ENCODE measurements around the gene SP110.
"Not testable (repeated sequence)": the region's sequence is repeated elsewhere in the genome, so short reads cannot be mapped to it uniquely, and the experiment has no call there.

SP110 gene

DNA sequence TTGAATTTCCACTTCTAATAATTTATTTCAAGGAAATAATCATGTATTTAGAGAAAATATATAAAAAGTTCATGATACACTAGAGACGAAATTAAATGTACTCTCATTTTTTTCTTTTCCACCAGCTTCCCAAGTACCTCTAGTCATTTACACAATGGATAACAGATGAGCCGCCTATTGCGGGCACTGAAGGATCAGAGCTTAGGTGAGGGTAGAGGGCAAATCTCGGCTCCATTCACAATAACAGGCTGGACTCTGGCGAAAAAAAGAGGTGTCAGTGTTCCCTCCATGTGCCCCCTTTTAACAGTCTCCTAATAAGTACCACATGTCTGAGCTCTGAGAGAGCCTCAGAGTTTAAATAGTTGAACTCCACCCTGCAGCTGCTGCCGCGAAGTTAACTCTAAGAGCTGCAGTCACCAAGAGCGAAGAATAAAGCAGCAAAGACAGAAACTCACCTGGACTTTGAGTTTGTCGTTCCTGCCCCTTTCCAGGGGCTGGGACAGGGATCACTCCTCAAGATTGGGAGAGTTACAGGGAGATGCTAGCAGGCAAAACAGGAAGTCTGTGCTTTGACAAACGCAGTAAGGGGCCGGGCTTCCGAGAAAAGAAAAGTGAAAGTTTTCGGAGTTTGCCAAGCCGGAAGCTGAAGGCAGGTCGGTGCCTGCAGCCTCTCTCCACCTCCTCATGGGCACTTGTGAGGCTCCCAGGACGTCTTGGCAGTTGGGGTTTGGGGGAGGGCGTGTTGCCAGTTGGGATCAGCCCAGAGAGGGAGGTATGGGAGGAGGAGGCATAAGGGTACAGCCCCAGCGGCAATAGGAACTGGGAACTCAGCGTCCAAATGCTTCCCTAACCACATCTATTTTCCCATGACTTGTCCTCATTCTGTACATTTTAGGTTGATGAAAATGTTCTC, at the start of gene SP110:
Gene SP110, minus strand, starts transcription at position 566 of the 913 bp plus-strand sequence. CDS start 3,057 bp downstream, outside the sequence.
- DNase-seq (ENCODE audit: low read depth in 1 of 2, low spot score in 1 of 2): peak; percentile 39 to 53

DNA sequence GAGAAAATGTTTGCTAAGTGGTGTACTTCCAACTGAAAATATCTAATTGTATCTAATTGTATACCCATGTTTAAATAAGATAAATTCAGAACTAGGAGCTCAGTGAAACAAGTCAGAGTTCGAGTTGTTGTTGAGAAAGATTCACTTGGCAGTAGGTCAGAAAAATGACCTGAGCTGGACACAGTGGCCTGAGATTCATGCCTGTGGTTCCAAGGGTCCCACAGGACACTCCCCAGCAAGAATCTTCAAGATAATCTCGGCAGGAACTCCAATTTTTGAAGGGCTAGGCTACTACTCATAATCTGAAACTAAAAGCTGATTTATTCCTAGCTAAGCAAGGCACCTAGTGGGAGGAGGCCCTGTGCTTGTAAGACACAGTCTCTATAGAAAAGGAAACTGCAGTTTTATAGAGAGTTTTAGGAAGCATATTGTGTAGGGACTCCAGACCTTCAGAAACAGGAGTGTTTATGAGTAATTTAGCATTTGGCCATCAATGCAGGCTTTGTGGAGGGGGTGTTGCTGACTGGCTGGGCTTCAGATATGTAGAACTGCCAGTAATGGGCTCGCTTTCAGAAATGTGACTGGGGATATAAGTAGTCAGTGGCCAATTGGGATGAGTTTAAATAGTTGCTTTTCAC, 48.9 kb upstream of the SP110 start:
- DNase-seq (ENCODE audit: low read depth in 1 of 2, low spot score in 1 of 2): no peak

DNA sequence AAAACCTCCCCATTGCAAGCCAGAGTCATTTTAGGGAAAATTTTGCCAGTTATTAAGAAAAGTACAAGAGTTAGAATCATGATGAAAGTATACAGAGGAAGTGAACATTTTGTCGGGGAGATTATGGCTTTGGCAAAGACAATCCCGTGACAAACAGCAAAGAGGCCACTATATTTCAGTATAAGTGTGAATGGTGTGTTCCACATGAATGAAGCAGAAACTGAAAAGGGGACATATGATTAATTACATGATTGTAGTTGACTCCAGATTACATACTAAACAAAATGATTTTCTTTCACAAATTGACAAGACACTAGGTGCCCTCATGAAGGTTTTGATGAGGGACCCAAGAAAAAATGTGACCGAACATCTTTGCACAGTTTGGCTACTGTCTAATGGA, 47.8 kb upstream of the SP110 start:
- DNase-seq (ENCODE audit: low read depth in 1 of 2, low spot score in 1 of 2): no peak

DNA sequence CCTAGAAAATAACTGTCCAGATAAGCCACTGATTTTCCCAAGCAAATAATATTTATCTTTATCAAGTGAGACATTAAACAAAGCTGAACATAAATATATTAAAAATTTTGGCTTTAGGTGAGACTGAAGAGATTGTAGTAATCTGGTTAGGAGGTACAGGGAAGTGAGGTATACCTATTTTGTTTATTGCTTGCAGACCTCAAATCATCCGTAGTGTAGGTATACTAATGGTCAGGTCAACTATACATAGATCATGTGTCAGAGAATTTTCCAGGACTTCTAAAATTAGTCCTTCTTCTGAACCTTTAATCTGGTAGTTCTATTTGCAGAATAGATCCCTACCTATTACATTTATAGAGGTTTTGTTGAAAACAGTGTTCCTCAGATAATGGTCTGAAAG, 47.3 kb upstream of the SP110 start:
- no peak for DNase-seq (ENCODE audit: low read depth in 1 of 2, low spot score in 1 of 2)

DNA sequence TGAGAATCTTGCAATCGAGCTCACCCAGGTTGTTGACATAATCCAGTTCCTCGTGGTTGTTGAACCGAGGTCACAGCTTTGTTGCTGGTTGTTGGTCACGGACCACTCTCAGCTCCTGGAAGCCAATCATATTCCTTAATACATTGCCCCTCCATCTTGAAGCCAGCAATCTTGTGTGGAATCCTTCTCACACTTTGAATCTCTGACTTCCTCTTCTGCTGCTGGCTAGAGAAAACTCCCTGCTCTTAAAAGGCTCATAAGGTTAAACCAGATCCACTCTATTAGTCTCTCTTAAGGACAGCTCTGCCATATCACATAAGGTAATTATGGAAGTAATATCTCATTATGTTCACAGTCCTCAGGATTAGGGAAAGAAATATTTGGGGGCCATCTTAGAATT, 46.9 kb upstream of the SP110 start:
- DNase-seq (ENCODE audit: low read depth in 1 of 2, low spot score in 1 of 2): no peak

DNA sequence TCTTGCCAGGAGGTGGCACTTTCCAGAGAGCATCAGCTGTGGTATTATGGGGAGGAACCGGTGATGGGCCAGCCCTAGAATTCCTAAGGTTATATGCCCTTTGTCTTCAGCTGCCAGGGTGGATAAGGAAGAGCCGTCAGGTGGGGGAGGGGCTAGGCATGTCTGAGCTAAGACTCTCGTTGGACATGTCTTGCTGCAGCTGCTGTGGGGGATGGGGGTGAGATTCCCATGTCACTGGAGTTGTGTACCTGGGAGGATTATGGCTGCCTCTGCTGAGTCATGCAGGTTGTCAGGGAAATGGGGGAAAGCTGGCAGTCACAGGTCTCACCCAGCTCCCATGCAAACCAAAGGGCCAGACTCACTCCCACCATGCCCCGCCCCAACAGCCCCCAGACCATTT, 45.2 kb upstream of the SP110 start:
- not testable (repeated sequence) for DNase-seq (ENCODE audit: low read depth in 1 of 2, low spot score in 1 of 2)

DNA sequence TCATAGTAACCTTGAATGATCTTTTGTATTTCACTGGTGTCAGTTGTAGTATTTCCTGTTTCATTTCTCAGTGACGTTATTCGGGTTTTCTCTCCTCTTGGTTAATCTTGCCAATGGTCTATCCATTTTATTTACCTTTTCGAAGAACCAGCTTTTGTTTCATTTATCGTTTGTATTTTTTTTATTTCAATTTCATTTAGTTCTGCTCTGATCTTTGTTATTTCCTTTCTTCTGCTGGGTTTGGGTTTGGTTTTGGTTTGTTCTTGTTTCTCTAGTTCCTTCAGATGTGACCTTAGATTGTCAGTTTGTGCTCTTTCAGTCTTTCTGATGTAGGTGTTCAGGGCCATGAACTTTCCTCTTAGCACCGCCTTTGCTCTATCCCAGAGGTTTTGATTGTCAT, 42.5 kb upstream of the SP110 start:
- DNase-seq (ENCODE audit: low read depth in 1 of 2, low spot score in 1 of 2): no peak

DNA sequence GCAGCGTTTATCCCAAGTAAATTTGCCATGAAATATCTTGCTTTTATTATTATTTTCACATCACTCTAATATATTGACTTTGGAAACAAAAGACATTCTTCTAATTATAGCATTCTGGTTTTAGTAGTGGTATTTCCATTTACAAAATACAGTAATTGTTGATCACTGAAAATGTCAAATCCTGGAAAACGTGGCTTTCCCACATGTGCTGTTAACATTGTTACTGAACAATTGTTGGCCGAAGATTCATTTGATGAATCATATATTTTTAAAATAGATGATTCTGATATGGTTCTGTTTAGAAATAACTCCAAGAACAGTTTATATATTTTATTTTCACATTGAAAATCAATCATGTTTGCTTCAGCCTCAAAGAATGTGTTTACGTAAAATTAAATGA, 38.7 kb upstream of the SP110 start:
- no peak for DNase-seq (ENCODE audit: low read depth in 1 of 2, low spot score in 1 of 2)

DNA sequence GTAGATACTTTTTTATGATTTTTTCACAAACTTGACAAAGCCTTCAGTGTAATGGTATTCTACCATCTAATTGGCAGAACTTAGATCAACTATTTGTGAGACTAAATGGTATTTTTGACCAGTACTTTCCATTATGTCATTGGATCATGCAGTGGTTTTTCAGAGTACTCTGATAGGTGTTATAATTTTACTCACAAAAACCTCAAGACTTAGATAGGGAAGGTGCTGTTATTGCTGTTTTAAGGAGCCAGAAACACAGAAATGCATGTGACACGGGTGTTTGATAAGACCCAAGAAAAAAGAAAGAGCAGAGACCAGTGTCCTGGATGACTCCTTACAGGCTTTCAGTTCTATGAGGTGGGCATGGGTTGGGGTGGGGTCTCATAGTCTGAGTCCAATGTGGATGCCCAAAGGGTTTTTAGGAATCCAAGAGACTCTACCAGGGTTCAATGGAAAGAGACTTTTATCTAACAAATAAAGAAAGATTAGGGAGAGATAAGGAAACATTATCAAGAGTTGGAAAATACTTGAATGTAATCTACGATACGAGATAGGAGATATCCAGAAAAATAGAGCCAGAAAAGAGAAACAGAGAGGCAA, 37.0 kb upstream of the SP110 start:
- no peak for DNase-seq (ENCODE audit: low read depth in 1 of 2, low spot score in 1 of 2)

DNA sequence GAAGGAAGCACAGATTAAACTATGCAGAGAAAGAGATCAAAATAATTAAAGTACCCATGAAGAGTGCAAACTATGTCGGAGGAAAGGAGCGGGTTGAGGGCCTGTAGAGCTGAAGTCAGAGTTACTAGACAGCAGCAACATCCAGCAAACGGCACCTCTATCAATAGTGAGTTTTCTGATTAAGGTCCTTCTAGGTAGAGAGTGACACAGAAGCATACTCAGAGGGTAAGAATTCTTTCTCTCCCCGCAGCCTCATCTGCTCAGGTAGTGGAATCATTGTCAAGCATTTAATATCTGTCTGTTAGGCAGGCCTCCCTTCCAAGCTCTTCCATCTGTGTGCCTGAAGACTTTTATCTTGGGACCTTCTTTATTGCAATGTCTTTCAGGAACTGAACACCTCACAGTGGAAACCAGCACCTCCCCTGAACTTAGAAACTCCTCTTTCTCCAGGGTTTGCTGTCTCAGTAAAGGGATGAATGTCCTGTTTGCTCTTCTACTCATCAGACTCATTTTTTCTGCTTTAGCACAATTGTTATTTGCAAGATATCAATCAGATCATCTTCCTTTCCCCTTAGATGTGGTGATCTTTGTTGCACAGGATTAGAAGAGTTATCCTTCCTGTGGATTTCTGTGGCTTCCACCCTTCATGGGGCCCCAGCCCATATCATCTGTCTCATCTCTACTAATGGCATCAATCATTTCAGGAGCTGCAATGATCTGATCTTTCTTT, 34.5 kb upstream of the SP110 start:
- DNase-seq (ENCODE audit: low read depth in 1 of 2, low spot score in 1 of 2): no peak

DNA sequence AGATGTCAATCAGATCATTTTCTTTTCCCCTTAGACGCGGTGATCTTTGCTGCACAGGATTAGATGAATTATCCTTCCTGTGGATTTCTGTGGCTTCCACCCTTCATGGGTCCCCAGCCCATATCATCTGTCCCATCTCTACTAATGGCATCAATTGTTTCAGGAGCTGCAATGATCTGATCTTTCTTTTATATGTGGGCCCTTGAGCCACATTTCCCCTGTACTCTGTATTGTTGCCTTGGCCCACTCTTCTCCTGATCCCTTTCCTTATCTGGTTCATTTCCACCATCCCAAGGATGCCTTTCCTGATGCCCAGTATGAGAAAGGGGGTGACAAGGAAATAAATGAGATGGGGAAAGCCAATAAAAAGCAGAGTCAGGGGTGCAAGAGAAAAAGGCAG, 30.4 kb upstream of the SP110 start:
- no peak for DNase-seq (ENCODE audit: low read depth in 1 of 2, low spot score in 1 of 2)

DNA sequence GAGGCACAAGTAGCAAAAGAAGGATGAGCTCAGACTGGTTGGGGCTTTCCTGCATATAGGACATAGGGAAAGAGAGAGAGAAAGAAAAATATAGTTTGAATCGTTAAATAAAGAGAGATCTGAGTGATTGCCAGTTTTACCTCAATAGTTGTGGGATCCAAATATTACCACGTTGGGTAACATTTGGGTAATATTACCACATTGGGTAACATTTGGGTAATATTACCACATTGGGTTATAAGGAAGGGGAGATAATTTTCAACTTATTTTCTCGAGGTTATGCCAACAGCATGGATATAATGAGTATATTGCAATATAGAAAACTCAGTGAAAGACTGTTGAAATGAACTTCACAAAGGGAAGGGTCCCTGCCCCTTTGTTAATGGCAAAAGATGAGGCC, 26.4 kb upstream of the SP110 start:
- no peak for DNase-seq (ENCODE audit: low read depth in 1 of 2, low spot score in 1 of 2)

DNA sequence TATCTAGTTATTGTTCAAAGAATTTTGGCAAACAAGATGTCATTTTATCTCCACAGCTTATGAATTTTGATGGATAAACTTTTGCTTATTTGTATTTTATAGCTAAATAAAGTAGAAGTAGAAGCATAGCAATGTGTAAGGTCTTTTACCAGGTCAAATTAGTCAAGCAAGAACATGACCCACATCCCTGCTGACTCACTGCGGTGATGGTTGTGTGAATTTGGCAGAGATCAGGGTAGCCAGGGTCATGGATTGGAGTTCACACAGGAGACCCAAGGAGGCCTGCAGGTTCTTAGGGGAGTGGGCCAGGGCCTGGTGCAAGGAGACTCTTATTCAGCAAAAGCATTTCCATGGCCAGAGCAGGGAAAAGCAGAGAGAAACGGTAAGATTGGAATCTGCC, 24.4 kb upstream of the SP110 start:
- no peak for DNase-seq (ENCODE audit: low read depth in 1 of 2, low spot score in 1 of 2)

DNA sequence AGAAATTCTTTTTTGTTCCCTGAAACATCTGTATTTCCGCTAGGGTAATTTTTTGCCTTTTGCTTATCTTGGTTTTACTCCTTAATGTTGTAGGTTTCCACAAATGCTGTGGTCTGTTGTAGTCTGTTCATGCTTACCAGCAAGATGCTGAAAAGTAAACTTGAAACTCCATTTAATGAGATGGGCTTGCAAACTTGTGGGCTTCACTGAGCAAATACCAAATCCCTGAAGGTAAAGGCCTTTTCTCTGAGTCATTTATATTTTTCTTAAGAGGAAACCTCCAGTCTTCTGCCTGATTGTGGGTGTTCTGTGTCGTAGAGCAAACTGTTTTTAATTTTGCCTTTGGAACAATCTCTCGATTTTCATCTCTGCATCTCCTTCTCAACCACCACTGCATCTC, 15.1 kb upstream of the SP110 start:
- no peak for DNase-seq (ENCODE audit: low read depth in 1 of 2, low spot score in 1 of 2)

DNA sequence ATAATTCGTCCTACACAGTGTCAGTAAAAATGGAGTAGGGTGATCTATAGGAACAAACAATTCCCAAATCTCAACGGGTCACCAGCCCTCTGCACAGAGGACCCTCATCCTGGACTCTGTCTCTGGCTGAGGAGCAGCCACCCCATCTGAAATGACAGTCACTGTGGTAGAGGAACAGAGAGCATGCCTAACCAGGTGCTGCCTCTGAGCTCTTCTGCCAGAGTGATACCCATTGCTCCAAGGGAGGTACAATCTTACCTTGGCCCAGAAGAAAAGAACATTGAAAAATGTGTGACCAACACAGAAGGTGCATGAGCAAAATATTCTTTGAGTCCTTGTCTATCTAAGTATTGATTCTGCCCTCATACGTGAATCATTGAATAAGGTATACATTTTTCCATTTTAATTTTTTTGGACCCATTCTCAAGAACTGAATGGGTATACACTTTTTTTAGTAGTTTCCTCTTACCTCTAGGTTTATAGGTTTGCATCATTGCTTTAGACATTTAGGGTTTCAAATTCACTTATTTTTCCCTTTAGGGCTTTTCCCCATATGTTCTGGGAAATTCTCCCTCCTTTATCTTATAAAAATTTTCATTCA, 14.4 kb upstream of the SP110 start:
- DNase-seq (ENCODE audit: low read depth in 1 of 2, low spot score in 1 of 2): no peak

DNA sequence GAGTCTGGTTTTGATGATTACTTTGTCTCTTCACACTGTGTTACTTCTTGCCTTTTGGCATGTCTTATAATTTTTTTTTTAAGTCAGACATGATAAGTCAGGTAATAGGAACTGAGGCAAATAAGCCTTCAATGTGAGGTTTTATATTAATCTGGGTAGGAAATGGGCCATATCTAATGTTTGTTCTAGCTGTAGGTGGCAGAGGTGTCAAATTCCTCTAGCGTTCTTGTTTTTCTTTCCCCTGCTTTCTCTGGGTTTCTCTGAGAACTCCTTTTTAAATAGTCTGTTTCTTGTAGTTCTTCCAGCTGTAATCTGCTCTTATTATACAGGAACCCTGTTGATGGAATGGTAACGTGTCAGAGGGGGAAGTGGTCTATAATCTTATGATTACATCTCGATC, 11.5 kb upstream of the SP110 start:
- no peak for DNase-seq (ENCODE audit: low read depth in 1 of 2, low spot score in 1 of 2)

DNA sequence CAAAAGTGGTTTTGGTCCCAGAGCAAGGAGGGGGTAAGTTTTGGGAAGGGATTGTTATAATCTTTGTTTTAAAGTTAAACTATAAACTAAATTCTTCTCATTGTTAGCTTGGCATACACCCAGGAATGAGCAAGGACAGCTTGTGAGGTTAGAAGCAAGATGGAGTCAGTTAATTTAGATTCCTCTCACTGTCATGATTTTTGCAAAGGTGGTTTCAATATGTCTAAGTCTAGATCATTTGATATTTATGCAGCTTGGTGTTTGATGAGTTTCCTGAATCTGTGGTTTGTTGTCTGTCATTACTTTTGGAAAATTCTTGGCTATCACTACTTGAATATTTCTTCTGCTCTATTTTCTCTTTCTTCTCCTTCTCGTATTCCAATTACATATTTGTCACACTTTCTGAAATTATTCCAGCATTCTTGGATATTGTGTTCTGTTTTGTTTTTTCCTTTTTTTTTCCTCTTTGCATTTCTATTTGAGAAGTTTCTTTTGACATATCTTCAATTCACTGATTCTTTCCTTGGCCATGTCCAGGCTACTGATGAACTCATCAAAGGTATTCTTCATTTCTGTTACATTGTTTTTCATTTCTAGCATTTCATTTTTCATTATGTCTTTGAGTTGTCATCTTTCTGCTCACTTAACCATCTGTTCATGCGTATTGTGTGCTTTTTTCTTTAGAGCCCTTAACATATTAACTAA, 10.9 kb upstream of the SP110 start:
- DNase-seq (ENCODE audit: low read depth in 1 of 2, low spot score in 1 of 2): no peak

DNA sequence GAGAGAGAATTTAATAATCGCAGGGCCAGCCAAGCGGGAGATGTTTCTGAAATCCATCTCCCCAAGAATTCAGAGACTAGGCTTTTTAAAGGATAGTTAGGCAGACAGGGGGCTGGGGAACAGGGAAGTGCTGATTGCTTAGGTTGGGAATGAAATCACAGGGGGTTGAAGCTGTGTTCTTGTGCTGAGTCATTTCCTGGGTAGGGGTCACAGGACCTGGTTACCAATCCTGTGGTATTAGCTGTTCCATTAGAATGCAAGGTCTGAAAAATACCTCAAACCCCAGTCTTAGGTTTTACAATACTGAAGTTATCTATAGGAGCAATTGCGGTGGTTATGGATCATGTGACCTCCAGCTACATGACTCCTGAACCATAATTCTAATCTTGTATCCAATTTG, 10.3 kb upstream of the SP110 start:
- DNase-seq (ENCODE audit: low read depth in 1 of 2, low spot score in 1 of 2): no peak

DNA sequence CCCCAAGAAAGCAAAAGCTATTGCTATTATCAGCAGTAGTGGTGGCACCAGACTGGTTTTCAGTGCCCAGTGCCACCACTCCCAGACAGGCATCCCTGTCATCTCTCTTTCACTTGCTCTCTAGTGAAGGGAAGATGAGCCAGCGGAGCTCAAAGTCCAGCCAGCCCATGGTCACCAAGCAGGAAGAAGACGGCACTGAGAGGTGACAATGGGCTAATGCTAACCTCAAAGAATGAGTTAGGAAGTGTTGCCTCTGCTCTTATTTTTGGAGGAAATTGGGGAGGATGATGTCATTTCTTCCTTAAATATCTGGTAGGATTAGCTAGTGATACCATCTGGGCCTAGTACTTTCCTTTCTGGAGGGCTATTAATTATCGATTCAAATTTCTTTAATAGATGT, 7.4 kb upstream of the SP110 start:
- no peak for DNase-seq (ENCODE audit: low read depth in 1 of 2, low spot score in 1 of 2)

DNA sequence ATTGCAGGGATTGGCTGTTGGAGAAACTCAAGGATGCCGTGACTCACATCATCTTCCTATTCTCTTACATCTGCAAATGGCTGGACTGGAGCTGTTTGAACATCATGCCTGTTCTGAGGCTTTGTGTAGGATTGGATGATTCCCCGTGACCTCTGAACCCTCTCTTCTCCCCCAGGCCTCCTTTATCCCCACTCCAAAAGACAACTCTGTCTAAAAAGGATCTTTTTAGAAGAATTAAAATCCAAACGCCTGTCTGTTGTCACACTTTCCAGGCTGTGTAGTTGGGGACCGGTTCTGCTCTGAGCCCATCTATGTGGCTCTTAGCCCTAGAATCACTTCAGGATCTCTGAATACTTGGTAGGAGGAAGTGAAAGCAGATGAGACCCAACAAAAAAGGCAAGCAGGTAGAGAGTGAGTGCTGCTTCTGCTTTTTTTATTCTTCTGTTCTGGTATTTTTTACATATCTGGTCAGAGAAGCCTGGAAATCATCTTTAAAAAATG, 6.3 kb upstream of the SP110 start:
- no peak for DNase-seq (ENCODE audit: low read depth in 1 of 2, low spot score in 1 of 2)
